ENCODE data around the gene ESRRG.

- TF ChIP-seq CTCF (IDR thresholded peaks at IDR 0.05; ENCODE audit: borderline replicate concordance, extremely low read depth, low read length, poor library complexity, severe bottlenecking), result no peak
- TF ChIP-seq EZH2 (IDR thresholded peaks at IDR 0.05; ENCODE audit: borderline replicate concordance, low read depth, low read length, severe bottlenecking), result no peak
Measured at GRCh38 chr1:216563087-216563486, 160.1 kb downstream of the ESRRG start.

Measured in DND-41 (cell line).